HG03108 (cell line): ENCODE measurements around the gene RFX4.

ENCODE experiments used
- ATAC-seq: cut with Tn5 transposase; IDR thresholded peaks from one replicate; pipeline ENCODE4 v1.9.1; 2021; ENCODE audit warnings: moderate library complexity; ENCODE audit not compliant: unreplicated experiment

Gene RFX4

DNA sequence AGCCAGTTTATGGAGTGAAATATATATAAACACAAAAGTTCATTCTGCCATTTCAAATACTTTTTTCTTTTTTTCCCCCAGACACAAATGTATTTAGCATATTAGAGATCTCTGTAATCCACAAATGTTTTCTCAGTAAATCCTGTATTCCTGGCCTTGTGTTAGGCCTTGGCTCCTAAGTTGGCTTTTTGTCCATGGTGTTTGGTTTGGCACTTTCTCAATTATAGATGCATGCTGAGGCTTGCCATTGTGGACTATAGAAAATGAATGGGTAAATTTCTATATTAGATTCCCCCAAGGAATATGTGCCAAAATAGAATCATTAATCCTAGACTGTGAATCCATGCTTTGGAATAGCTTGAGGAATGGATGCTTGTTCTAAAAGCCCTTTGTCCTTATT is 208.7 kb downstream of the RFX4 start:
- ATAC-seq, result no peak

DNA sequence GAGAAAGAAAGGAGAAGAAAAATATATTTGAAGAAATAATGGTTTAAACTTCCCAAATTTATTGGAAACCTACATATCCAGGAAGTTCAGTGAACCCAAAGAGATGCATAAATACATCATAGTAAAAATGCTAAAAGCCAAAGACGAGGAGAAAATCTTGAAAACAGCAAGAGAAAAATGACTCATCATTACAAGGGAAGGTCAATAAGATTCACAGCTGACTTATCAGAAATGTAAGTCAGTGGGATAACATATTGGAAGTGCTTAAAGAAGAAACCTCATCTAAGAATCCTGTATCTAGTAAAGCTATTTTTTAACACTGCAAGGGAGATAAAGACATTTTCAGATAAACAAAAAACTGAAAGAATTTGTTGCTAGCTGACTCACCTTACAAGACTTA is 211.6 kb downstream of the RFX4 start:
- no peak for ATAC-seq

GRCh38 chr12:106801167-106801708 is 218.4 kb downstream of the RFX4 start:
- ATAC-seq, result no peak

DNA sequence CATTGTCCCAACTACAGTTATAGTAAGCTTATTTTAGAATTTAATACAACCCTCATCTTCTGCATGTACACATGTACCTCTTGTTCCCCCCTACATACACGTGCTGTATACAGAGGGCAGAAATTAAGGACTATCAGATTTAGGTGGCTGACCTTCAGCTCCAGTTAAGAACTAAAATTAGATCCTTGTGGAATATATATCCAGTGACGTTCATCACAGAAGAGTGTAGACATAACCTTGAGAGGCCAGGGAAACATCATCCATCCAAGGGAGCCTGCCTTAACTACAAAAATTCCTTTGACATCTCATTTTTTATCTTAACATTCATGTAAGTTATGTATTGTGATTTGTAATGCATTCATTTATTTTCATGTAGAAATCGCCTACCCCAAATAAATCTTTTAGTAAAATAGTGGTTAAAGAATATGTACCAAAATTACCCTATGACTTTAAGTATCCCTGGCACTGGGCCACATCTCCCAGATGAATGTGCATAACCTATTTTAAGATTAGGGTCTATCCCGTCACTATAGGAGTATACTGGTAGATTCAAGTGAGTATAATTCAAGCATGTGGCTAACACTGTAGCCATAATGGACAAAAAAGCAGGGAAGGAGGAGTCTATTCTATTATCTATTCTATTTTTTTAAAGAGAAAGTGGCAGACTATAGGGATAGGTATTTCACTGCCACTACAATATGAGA is 219.2 kb downstream of the RFX4 start:
- no peak for ATAC-seq

GRCh38 chr12:106804668-106805067 is 221.9 kb downstream of the RFX4 start:
- no peak for ATAC-seq
